Daoy (cell line): Measurements from ENCODE around the gene UMAD1. TPM values are rescaled to one million over a fixed set of nuclear protein-coding genes. Genes with fewer than 3 reads are reported as not detected.

ENCODE experiments used
- DNase-seq: peaks from one replicate; pipeline ENCODE4 v3.0.0-alpha.2; 2015; ENCODE audit warnings: low read depth
- total RNA-seq: library from RNA; depleted of rRNA; stranded (reverse); fragments of >200 nt; shearing (Covaris generic); gene quantifications from 2 replicates; pipeline ENCODE4 v1.2.3, GENCODE V29; 2014

The UMAD1 gene
- total RNA-seq, 1 experiment from 2014 or later, result 22.9 TPM

DNA sequence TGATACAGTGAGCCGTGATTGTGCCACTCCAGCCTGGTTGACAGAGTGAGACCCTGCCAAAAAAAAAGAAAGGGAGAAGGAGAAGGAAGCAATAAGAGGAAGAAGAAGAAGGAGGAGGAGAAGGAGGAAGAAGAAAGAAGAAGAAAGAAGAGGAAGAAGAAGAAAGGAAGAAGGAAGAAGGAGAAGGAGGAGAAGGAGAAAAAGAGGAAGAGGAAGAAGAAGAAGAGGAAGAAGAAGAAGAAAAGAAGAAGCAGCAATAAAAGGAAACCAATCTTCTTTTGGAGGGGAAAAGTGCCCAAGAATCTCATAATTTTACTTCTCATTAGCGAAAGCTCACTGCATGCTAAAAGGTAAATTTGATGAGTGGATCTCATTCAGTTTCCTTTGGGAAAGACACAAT lies 242.3 kb downstream of the UMAD1 start:
- DNase-seq, result no peak

DNA sequence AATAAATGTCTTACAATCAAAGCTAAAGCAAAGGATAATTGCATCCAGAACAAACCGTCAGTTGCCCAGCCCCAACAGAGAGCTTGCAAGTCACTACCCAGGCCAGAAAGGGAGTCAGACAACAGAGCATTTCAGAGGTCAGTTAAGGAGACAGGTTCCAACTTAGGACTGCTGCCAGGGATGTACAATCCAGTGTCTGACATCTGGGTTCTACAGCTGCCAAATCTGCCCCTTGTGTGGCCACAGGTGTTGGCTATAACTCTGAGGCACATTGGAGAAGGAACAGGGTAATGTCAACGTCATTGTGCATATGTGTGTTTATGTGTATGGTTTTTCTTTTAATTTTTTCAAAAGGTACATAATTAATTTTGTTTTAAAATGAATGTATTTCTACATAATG lies 242.8 kb downstream of the UMAD1 start:
- no peak for DNase-seq

DNA sequence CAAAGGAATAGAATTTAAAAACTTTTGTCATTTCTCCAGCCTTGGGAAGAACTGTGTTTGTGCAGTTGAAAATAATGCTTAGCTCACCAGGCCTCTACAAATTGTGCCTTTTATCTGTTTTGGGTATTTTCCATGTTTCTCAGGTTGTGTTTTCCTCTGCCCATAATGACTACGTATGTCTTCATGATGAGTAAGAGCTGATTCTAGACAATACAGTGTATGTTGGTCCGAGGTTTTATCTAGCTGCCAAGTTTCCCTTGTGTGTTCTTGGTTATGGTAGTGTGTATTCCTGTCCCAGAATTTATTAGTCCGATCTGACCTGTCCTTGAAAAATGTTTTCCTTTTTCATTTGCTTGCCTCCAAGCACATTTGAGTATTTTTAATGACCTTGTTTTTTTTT lies 244.3 kb downstream of the UMAD1 start:
- DNase-seq, result no peak

DNA sequence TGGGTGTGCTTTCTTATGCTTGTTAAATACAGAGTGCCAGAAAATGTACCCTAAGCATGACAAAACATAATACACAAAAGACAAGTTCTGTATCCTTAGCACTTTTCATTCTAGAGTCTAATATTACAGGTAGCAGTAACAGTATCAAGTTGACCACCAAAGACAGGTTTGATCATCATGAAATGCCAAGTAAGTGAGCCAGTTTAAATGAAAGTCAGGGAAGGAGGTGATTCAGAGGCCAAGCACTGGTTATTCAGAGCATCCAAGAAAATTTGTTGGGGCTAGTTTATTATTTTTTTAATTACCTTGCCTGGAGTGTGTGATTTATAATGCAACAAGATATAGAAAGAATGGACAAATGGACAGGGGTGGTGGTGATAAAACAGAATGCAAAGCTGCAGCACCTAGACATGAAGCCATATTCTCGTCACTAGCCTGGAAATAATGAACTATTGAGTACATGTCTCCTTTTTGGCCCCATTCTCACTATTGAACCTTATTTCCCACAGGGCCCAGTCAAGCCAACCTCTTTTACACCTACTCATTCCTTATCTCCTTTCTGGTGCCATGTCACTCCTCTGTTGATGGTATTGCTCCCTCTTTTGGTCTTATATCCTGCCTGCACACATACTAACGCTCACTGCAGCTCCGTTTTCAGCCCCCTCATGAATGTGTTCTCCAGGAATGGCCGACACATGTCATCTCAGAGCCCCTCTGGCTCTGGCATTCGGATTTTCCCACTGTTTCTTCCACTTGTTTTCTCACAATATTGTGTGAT lies 249.4 kb downstream of the UMAD1 start:
- DNase-seq, result no peak

DNA sequence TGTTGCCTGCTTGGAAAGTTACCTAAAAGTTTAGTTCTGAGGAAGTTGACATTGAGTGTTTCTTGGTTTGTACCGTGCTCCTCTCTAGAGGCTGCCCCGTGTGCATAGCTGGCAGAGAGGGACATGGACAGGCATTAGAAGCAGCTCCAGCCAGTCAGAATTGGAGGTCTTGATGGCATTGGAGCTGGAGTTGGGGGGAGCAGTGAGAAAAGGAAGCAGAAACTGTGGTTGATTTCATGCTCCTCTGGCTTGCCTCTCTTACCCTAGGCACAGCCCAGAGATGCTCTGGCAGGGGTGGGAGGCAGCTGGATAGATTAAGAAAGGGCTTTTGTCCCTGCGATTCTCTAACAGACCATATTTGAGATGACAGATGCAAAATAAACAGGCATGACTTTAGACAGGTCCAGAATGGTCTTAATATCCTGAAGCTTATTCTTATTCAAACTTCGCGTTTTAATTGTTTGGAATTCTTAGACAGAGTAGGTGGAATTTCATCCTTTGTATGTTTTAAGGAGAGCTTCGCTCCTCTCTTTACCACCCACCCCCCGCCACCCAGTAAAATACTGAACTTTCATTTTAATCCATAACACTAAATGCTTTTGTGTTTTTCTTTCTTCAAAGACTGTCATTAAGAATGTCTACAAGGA lies 254.6 kb downstream of the UMAD1 start:
- no peak for DNase-seq

DNA sequence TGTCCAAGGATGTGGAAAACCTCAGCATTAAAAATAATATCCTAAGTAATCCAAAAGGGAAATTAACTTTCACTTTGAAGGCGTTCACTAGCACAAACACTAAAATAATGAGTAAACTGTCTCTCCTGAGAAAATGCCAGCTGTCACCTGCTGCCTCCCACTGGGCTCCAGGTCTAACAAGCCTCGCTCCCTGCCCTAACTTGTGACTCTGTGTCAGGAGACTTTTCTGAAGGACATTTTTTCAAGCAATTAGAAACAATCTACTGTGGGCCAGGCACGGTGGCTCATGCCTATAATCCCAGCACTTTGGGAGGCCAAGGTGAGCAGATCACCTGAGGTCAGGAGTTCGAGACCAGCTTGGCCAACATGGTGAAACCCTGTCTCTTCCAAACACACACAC lies 255.2 kb downstream of the UMAD1 start:
- no peak for DNase-seq

DNA sequence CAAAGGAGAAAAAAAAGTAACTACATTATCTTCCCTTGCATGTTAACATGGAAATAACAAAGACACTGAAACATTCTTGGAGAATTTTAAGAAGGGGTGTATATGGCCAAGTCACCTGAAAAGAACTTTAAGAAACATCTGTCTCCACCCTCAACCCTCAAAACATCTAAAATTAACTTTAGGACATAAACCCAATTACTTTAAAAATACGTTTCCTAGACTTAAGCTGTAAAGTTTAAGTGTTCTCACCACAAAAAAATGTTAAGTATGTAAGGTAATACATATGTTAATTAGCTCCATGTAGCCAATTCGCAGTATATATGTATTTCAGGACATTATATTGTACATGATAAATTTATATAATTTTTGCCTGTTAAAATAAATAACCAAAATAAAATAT lies 257.0 kb downstream of the UMAD1 start:
- no peak for DNase-seq

DNA sequence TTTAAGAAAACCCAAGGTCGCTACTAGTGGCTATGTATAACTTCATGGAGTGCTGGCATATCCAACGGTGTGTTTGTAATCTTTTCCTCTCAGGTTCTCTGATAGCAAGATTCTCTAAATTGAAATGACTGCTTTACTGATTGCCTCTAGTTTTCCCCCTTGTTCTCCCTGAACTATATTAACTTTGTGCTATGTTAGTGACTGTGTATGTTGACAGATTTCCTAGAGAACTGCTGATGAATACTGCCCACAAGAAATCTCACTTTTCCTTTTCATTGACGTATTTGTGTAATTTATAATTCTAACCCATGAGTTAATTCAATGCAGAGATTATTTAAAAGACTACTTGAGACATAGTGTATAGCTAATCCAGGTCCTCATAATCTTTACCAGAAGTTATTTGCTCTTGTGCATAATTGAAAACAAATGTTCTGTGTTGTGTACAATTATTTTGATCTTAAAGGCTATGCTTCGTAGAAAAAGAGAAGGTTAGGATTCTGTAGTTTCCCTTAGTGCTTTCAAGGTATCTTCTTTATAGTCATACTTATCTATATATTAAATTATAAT lies 257.5 kb downstream of the UMAD1 start:
- no peak for DNase-seq

DNA sequence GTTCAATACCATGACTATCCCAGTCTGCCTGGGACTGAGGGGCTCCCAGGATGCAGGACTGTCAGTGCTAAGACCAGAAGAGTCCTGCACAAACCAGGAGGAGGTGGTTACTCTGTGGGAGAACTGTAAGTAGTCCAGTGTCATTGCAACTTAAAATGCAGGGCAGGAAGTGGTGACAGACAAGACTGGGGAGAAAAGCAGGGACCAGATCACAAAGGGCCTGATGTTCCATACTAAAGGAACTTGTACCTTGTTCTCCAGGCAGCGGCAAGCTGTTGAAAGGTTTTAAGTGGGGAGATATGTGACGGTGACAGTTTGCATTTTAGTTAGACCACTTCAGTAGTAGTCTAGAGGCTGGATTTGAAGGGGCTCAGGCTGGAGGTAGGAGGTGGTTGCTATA lies 262.3 kb downstream of the UMAD1 start:
- DNase-seq, result no peak

DNA sequence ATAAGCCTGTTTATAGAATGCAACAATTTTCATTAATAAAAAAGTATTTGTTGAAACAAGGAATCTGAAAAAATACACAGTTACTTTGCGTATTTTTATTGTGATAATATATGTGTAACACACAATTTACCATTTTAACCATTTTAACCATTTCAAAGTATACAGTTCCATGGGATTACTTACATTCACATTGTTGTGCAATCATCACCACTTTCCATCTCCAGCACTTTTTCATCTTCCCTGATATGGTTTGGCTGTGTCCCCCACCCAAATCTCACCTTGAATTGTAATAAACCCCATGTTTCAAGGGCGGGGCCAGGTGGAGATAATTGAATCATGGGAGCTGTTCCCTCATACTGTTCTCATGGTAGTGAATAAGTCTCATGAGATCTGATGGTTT lies 266.8 kb downstream of the UMAD1 start:
- DNase-seq, result no peak

DNA sequence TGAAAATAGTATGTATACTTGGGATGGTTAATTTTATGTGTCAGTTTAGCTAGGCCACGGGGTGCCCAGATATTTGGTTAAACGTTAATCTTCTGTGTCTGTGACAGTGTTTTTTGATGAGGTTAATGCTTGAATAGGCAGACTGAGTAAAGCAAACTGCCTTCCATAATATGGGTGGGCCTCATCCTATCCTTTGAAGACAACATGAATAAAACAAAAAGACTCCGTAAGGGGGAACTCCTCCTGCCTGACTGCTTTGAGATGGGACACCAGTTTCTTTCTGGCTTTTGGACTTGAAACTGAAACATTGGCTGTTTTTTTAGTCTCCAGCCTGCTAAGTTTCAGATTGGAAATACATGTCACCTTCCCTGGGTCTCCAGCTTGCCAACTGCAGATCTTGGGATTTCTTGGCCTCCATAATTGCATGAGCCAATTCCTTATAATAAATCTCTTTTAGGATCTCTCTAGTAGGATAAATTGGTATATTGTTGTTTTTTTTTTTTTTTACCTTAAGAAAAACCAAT lies 268.1 kb downstream of the UMAD1 start:
- no peak for DNase-seq

DNA sequence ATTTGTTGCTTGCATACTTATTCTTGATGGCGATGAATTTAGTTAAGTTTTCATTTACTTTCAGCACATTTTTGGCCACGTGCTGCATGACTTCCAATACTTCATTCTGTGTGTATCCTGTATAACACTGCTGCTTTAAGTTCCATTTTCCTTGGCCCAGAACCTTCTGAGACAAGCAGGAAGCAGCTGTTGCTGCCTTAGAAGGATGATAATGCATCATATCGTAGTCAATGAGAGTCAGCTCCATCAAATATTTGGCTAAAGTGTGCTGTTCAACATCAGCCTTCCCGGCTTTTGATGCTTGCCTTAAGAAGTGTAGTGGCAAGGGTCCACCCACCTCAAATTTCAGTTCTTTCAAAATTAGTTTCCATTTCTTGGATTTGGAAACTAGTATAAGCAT lies 268.8 kb downstream of the UMAD1 start:
- no peak for DNase-seq

DNA sequence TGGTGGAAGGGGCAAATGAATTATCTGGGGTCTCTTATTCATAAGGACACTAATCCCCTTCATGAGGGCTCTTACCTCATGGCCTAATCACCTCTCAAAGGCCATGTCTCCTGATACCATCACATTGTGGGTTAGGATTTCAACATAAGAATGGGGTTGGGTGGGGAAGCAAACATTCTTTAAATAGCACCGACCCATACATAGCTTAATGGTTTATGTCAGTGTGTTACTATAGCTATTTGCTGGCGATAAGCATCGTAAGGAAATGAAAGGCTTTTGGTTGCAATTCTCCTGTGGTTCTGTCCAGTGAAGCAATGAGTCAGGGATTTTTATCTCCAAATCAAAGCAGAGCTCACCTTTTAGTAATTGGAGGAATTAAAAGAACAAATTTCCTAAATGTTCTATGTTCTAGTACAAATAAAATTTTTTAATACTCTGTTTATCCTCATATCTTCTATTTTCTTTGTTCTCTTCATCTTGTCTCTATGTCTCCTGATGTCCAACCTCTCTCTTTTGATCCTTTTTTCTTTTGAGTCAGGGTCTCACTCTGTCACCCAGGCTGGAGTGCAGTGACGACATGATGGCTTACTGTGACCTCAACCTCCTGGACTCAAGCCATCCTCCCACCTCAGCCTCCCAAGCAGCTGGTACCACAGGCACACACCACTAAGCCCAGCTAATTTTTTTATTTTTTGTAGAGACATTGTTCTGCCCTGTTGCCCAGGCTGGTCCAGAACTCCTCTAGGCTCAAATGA lies 271.0 kb downstream of the UMAD1 start:
- DNase-seq, result peak; percentile 73

DNA sequence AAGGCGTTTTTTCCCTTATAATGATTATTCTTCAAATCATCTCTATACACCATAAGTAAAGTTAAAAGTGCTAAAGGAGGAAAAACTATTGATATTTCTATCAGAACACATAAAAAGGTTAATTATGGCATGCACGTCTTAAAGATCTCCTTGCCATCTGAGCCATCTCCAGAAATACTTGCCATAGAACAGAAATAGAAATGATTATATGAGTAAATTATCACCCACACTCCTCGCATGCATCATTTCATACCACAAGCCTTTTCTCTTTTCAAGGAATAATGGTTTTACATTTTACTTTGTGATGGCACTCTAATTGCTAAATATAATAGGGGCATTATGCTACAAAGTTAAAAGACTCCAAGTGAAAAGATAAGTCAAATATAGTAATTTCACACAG lies 272.4 kb downstream of the UMAD1 start:
- no peak for DNase-seq

DNA sequence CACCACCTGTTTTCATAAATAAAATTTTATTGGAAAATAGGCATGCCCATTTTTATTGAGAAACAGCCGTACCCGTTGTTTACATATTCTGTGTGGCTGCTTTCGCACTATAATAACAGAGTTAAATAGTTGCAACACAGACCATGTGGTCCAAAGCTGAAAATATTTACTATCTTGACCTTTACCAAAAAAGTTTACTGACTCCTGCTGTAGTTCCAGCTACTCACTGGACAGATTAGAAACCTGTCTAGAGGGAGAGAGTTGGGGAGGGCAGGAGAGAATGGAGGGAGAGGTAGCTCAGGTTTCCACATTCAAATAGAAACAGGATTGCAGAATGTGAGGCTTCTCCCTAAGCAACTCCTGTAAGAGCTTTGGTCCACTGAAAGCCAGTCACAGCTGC lies 273.0 kb downstream of the UMAD1 start:
- DNase-seq, result no peak

DNA sequence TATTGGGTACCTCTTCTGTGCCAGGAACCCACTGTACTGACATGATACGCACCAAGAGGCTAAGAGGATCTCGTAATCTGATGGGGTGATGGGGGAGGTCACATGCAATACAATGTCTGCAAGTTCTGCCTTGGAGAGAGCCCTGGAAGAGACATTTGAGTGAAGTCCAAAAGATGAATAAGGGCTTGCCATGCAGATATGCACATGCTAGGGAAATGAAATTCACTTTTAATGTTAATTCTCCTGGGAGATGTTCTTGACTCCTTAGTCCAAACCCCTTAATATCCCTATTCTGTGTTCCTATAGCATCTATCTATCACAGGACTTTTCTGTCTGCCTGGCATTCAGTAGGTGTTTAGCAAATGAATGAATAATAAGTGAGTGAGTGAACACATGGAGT lies 274.0 kb downstream of the UMAD1 start:
- no peak for DNase-seq

DNA sequence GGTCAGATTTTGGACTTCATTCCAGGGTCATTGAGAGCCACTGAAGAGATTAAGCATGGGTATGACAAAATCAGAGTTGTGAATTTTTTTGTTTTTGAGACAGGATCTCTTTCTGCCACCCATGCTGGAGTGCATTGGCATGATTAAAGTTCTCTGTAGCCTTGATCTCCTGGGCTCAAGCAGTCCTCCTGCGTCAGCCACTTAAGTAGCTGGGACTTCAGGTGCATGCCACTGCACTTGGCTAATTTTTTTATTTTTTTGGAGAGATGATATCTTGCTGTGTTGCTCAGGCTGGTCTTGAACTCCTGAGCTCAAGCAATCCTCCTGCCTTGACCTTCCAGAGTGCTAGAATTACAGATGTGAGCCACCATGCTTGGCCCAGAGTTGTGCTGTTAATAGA lies 275.5 kb downstream of the UMAD1 start:
- no peak for DNase-seq

DNA sequence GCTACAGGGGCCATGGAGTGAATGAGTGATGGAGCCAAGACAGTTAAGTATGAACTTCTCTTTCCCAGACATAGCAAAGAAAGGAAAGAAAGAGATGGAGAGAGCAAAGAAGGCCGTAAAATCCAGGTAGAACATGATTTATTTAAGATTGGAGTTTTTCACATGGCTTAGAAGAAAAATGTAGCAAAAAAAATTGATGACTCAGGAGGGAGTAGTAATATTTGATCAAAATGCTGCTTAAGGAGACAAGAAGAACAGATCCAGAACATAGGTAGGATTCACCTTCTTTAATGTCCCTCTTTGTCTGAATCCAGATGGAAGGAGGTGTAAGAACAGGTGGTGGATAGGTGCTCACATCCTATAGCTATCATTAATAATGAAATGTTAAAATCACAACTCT lies 277.0 kb downstream of the UMAD1 start:
- DNase-seq, result no peak

DNA sequence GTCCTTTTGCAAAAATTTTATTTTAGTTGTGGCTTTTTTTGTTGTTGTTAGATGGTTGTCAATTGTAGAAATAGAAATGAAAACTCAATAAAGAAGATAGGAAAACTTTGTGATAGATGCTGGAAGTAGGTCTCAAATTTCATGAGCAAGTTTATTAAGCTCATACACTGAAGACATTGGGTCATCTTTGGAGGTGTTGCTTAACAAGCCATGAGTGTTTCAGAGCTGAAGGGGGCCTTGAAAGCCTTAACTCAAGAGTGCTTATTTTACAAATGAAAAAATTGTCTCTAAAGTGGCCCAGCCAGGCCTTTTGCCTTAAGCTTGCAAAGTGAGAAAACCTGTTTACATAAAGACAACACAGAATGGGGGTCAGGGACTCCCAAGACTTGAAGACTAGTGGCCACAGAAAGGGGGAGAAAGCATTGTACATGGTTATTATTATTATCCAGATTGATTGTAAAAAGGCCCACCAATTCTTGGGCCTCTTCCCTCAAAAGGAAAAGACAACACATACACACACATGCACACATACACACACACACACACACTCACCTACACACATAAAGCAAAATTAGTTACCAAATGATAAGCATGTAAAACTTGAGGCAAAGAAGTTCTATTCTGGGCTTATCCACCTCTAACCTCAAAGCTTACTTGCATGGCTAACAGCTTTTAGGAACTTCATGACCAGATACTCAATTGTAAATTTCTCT lies 278.3 kb downstream of the UMAD1 start:
- no peak for DNase-seq

DNA sequence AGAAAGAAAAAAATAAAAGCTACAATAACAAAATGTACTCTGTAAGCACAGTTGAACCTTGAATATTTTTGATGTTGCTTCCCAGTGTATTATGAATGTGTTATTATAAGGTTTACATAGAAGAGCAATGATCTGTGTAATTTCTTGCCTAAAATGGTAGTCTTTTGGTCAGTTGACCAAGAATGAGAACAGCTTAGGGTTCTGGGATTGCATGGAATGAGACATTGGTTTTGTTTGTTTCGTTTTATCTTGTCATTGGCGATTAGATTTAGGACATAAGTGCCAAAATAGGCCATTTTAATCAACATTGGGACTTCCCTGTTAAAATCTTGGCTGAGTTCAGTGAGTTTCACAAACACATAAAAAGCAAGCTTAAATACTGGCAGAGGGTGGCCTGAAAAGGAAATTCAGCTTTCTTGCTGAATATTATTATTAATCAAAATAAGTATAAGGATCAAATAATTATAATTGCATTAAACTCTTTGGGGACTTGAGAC lies 278.9 kb downstream of the UMAD1 start:
- DNase-seq, result no peak

DNA sequence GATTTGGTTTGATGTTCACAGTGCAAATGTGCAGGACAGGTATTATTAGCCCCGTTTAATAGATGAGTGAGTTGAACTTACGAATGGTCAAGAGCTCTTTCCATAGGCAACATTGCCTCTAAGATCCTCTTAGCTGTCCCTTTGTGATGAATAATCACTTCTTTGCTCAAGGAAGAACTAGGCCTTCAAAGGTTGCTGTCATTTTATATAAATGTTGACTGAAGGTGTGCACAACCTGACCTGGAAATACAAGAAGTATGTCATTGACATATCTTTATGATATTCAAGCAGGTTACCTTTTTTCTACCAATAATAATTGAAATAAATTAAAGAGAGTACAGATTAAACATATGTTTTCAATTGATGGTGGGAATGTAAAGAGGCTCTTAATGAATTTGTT lies 279.5 kb downstream of the UMAD1 start:
- DNase-seq, result no peak

DNA sequence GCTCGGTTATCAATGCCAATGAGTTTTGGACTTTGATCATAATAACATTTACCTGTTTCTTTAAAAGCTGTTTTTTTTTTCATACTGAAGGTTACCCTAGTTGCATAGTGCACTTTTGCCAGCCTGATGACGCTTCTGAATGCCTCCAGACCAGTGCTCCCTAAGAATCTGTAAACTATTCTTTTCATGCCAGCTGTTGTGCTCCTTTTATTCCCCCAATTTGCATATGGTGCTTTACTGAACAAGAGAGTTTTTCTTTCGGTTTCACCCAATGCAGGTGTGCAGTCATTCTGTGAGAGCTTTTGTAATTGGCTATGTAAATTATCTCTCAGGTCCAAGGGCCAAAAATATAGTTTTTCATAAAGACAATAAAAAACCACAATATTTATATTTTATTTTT lies 279.9 kb downstream of the UMAD1 start:
- no peak for DNase-seq
